K562 (cell line): Measurements from ENCODE around the gene RUNX1. TPM values are rescaled to one million over a fixed set of nuclear protein-coding genes. Genes with fewer than 3 reads are reported as not detected.

ENCODE experiments used
- AFF4 ChIP-seq: sonication (generic); formaldehyde crosslinking; IDR thresholded peaks from 2 replicates; pipeline ENCODE4 v1.8.0; 2023; ENCODE audit warnings: mild to moderate bottlenecking, missing genetic modification reagents
- ARID4B ChIP-seq: sonication (generic); formaldehyde crosslinking; IDR thresholded peaks from 2 replicates; pipeline ENCODE4 v1.8.0; 2022; ENCODE audit warnings: mild to moderate bottlenecking, missing genetic modification reagents
- BHLHE40 ChIP-seq: IDR thresholded peaks from 2 replicates; pipeline ENCODE4 v1.6.1; 2011; ENCODE audit warnings: low read length, improper control_type of control experiment
- FOS ChIP-seq: IDR thresholded peaks from 3 replicates; pipeline ENCODE4 v1.6.1; 2011; ENCODE audit not compliant: insufficient read length; ENCODE audit errors: extremely low read depth
- FOXP1 ChIP-seq: sonication (generic); formaldehyde crosslinking; IDR thresholded peaks from 2 replicates; pipeline ENCODE4 v1.8.0; 2022; ENCODE audit warnings: mild to moderate bottlenecking, missing genetic modification reagents
- MTA3 ChIP-seq: fragments of 450-650 bp; formaldehyde crosslinking; IDR thresholded peaks from 2 replicates; pipeline ENCODE4 v1.6.1; 2017; ENCODE audit warnings: mild to moderate bottlenecking, borderline replicate concordance
- MYNN ChIP-seq, 2 experiments: sonication (generic); formaldehyde crosslinking in 1 of 2; IDR thresholded peaks; 2 replicates each; pipeline versions ENCODE4 v1.5.0 to v1.6.1; 2016 to 2020; ENCODE audit warnings: antibody characterized with exemption in 1 of 2, missing genetic modification reagents in 1 of 2
- POLR2H ChIP-seq: IDR thresholded peaks from 2 replicates; pipeline ENCODE4 v1.6.1; 2016; ENCODE audit warnings: missing genetic modification characterization, low read depth, mild to moderate bottlenecking, control low read depth, missing compliant biosample characterization, moderate library complexity
- SMAD4 ChIP-seq: fragments of 250-450 bp; sonication (Bioruptor Pico); conservative IDR thresholded peaks from 2 replicates; pipeline ENCODE4 v1.8.0; 2021; ENCODE audit warnings: inconsistent platforms, mild to moderate bottlenecking, moderate library complexity
- SMARCA4 ChIP-seq: fragments of 450-650 bp; IDR thresholded peaks from 2 replicates; pipeline ENCODE4 v1.6.1; 2016
- ZNF23 ChIP-seq: fragments of 250-450 bp; sonication (Bioruptor Pico); IDR thresholded peaks from 2 replicates; pipeline ENCODE4 v1.4.0; 2020; ENCODE audit warnings: mild to moderate bottlenecking
- ZNF316 ChIP-seq: fragments of 450-650 bp; IDR thresholded peaks from 2 replicates; pipeline ENCODE4 v1.6.1; 2016
- polyA plus RNA-seq, 8 experiments: library from polyadenylated mRNA; depleted of rRNA in 4 of 8; stranded (reverse) in 5 of 8; unstranded in 3 of 8; fragments of >200 nt; fragmentation: Nextera tagmentation in 2 of 8; fragmentation: Illumina TruSeq in 1 of 8; extraction: Ambion mirVana in 2 of 8; extraction: Trizol in 1 of 8; gene quantifications; 2 replicates each; pipeline versions ENCODE4 v1.2.1 to v1.2.3, GENCODE V29; 2011 to 2014; ENCODE audit warnings: inconsistent platforms in 1 of 8, missing spikeins in 1 of 8
- total RNA-seq, 7 experiments: library from RNA; depleted of rRNA in 6 of 7; stranded (reverse); fragments of >200 nt in 6 of 7; fragmentation: Illumina TruSeq in 2 of 7; extraction: Trizol in 2 of 7; gene quantifications; 2 replicates each; pipeline versions ENCODE4 v1.2.1 to v1.2.3, GENCODE V29; 2011 to 2021; ENCODE audit warnings: low replicate concordance in 1 of 7
- TF ChIP-seq, protein P1 (sequence below), 3 experiments: fragments of 200-800 bp in 1 of 3; sonication (Bioruptor generic) in 1 of 3; sonication (generic) in 1 of 3; formaldehyde crosslinking in 1 of 3; IDR thresholded peaks; 2 replicates each; pipeline versions ENCODE4 v1.6.1 to v1.8.0; 2016 to 2022; ENCODE audit warnings: mild to moderate bottlenecking in 2 of 3, missing compliant biosample characterization in 2 of 3, missing genetic modification characterization in 2 of 3, missing genetic modification reagents in 1 of 3
- TF ChIP-seq, protein P2 (sequence below), 2 experiments: IDR thresholded peaks; 2 replicates each; pipeline ENCODE4 v1.6.1; 2011; ENCODE audit warnings: borderline replicate concordance in 1 of 2, control low read depth in 1 of 2, low read depth in 1 of 2, low read length in 1 of 2, mild to moderate bottlenecking in 1 of 2, mixed read lengths in 1 of 2, moderate library complexity in 1 of 2; ENCODE audit not compliant: insufficient read depth in 1 of 2, insufficient read length in 1 of 2, poor library complexity in 1 of 2, severe bottlenecking in 1 of 2; ENCODE audit errors: extremely low read depth in 1 of 2

The RUNX1 gene
- total and polyA plus RNA-seq, 9 of the 15 experiments (the other 6 are each of a cell fraction or from before 2014, with no cell fraction given), result 2.2 to 68.6 (median 17.8) TPM

- TF ChIP-seq AFF4, result 0 out of 2 replicates have a peak, but pooled peaks have one; percentile 5
- TF ChIP-seq POLR2H, result peak; percentile 97
- no peak for TF ChIP-seq ZNF316
- TF ChIP-seq SMARCA4, result 0 out of 2 replicates have a peak, but pooled peaks have one; percentile 1
- peak; percentile 23; the same call in 1 of the 2 replicates for TF ChIP-seq MYNN (IDR thresholded peaks at IDR 0.05)
- TF ChIP-seq MYNN (CRISPR knock-in tag; IDR thresholded peaks at IDR 0.05), result no peak
- TF ChIP-seq BHLHE40, result peak; percentile 61
- TF ChIP-seq, protein P1, sequence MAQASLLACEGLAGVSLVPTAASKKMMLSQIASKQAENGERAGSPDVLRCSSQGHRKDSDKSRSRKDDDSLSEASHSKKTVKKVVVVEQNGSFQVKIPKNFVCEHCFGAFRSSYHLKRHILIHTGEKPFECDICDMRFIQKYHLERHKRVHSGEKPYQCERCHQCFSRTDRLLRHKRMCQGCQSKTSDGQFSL (CRISPR knock-in tag; IDR thresholded peaks at IDR 0.05), result no peak
- TF ChIP-seq, protein P1 (tag; IDR thresholded peaks at IDR 0.05), result no peak
- TF ChIP-seq ZNF23, result no peak
- TF ChIP-seq FOS, result peak; percentile 32
- TF ChIP-seq FOXP1 (CRISPR knock-in tag), result 0 out of 2 replicates have a peak, but pooled peaks have one; percentile 37
- peak; percentile 88 for TF ChIP-seq SMAD4 (CRISPR knock-in tag)
- peak; percentile 39; the same call in 1 of the 2 replicates for TF ChIP-seq ARID4B
- TF ChIP-seq, protein P2, sequence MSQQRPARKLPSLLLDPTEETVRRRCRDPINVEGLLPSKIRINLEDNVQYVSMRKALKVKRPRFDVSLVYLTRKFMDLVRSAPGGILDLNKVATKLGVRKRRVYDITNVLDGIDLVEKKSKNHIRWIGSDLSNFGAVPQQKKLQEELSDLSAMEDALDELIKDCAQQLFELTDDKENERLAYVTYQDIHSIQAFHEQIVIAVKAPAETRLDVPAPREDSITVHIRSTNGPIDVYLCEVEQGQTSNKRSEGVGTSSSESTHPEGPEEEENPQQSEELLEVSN (IDR thresholded peaks at IDR 0.05; ENCODE audit: borderline replicate concordance in 1 of 2, extremely low read depth in 1 of 2, insufficient read depth in 1 of 2, insufficient read length in 1 of 2, low read depth in 1 of 2, low read length in 1 of 2, poor library complexity in 1 of 2, severe bottlenecking in 1 of 2), result peak in 1 of 2 experiments; percentile 54
- TF ChIP-seq MTA3, result peak; percentile 37; the same call in 1 of the 2 replicates
These were observed 160.4 kb downstream of the RUNX1 start (continued) for GRCh38 chr21:34888569-34889319.
